Esophagus muscularis mucosa (tissue), 4 donors: ENCODE results near the gene PCDH20. TPM values are rescaled to one million over a fixed set of nuclear protein-coding genes. Genes with fewer than 3 reads are reported as not detected.

Experiments used
- DNase-seq: peaks from one replicate; pipeline ENCODE4 v3.0.0-alpha.2; 2017; ENCODE audit errors: extremely low spot score
- H3K27ac ChIP-seq, 4 donors: fragments of 200-600 bp; sonication (generic); replicated peaks in 1 of 4; 1 replicate in 3 of 4; 2 replicates in 1 of 4; pipeline ENCODE4 v1.5.1; 2016 to 2019; ENCODE audit warnings: mild to moderate bottlenecking in 1 of 4
- H3K27me3 ChIP-seq, 4 donors: fragments of 200-600 bp; sonication (generic); one replicate each; pipeline versions ENCODE4 v1.5.1 to v1.6.0; 2016 to 2019
- H3K36me3 ChIP-seq, 4 donors: fragments of 200-600 bp; sonication (generic); one replicate each; pipeline ENCODE4 v1.5.1; 2016 to 2019
- H3K4me1 ChIP-seq, 4 donors: fragments of 200-600 bp; sonication (generic); one replicate each; pipeline ENCODE4 v1.5.1; 2016 to 2019
- H3K4me3 ChIP-seq, 4 donors: fragments of 200-600 bp; sonication (generic); 1 replicate in 2 of 4; 2 replicates in 2 of 4; pipeline ENCODE4 v1.5.1; 2016 to 2019; ENCODE audit warnings: mild to moderate bottlenecking in 4 of 4, moderate library complexity in 1 of 4
- H3K9me3 ChIP-seq, 4 donors: fragments of 200-600 bp; sonication (generic); 1 replicate in 3 of 4; 2 replicates in 1 of 4; pipeline ENCODE4 v1.5.1; 2016 to 2019
- EP300 ChIP-seq: sonication (generic); formaldehyde crosslinking; IDR thresholded peaks from one replicate; pipeline ENCODE4 v1.6.1; 2017; ENCODE audit warnings: antibody characterized with exemption
- POLR2AphosphoS5 ChIP-seq, 2 donors: sonication (generic); formaldehyde crosslinking; IDR thresholded peaks; one replicate each; pipeline ENCODE4 v1.6.1; 2017; ENCODE audit warnings: antibody characterized with exemption in 2 of 2
- intact Hi-C: fragments of 100-400 bp; cut with DNase I; formaldehyde crosslinking; loops from one replicate; pipeline ENCODE4 v1.15.1; 2023
- total RNA-seq, 4 donors: library from RNA; depleted of rRNA; stranded (reverse); fragments of >200 nt; gene quantifications; one replicate each; pipeline versions ENCODE4 v1.1.0 to v1.2.1, GENCODE V29; 2016
- TF ChIP-seq, protein P1 (sequence below), 3 experiments: fragments of 200-600 bp in 2 of 3; fragments of 450-650 bp in 1 of 3; sonication (generic) in 2 of 3; IDR thresholded peaks; one replicate each; pipeline ENCODE4 v1.5.1; 2017 to 2019; ENCODE audit warnings: antibody characterized with exemption in 3 of 3, mild to moderate bottlenecking in 2 of 3, moderate library complexity in 1 of 3

Gene PCDH20
- total RNA-seq, 4 donors from 2014 or later: 10.4 to 31.3 (median 14.7) TPM

DNA sequence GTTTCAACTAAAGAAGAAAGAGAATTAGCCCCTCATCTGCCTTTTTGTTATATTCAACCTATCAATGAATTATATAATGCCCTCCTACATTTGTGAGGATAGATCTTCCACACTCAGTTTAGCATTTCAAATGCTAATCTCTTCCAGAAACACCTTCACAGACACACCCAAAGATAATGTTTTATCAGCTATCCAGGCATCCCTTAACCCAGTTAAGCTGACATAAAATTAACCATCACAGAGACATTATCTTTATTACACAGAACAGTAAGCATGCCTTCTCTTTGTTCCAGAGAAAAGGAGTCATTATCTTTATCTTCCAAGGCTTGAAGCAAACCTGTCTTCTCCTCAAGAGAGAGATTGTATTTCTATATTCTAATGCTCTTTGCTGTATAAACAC is 53.1 kb downstream of the PCDH20 start:
- DNase-seq: no peak
- Histone ChIP-seq H3K27ac (no peak overlapping the region), H3K4me3 (no peak overlapping the region), H3K9me3 (peaks cover 0 to 6% (median 0%) of the 10 kb centered on the region in 4 donors), H3K27me3 (no peaks in the 10 kb centered on the region), H3K36me3 (no peaks in the 10 kb centered on the region), H3K4me1 (no peaks in the 10 kb centered on the region)
- no peak for TF ChIP-seq POLR2AphosphoS5 (IDR thresholded peaks at IDR 0.05)
- TF ChIP-seq EP300: no peak
- TF ChIP-seq, protein P1, sequence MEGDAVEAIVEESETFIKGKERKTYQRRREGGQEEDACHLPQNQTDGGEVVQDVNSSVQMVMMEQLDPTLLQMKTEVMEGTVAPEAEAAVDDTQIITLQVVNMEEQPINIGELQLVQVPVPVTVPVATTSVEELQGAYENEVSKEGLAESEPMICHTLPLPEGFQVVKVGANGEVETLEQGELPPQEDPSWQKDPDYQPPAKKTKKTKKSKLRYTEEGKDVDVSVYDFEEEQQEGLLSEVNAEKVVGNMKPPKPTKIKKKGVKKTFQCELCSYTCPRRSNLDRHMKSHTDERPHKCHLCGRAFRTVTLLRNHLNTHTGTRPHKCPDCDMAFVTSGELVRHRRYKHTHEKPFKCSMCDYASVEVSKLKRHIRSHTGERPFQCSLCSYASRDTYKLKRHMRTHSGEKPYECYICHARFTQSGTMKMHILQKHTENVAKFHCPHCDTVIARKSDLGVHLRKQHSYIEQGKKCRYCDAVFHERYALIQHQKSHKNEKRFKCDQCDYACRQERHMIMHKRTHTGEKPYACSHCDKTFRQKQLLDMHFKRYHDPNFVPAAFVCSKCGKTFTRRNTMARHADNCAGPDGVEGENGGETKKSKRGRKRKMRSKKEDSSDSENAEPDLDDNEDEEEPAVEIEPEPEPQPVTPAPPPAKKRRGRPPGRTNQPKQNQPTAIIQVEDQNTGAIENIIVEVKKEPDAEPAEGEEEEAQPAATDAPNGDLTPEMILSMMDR (IDR thresholded peaks at IDR 0.05): no peak
- intact Hi-C loops: no loop called here
